AG10803 (cell line): ENCODE data around the gene SRGAP1.

ENCODE experiments used
- DNase-seq: peaks from one replicate; pipeline ENCODE4 v3.0.0; 2010; ENCODE audit warnings: low read depth
- H3K4me3 ChIP-seq: 2 replicates; pipeline ENCODE4 v1.5.1; 2011; ENCODE audit warnings: mild to moderate bottlenecking, low read length, control low read depth
- CTCF ChIP-seq: conservative IDR thresholded peaks from 2 replicates; pipeline ENCODE4 v1.5.1; 2011; ENCODE audit warnings: mild to moderate bottlenecking, low read length, control low read depth, inconsistent platforms

Gene SRGAP1

GRCh38 chr12:64181430-64182291, 337.2 kb downstream of the SRGAP1 start:
- DNase-seq: peak; percentile 96
- TF ChIP-seq CTCF: peak; percentile 67
- peak overlapping the region; percentile 28 for H3K4me3 ChIP-seq

- DNase-seq: no peak
- no peak for TF ChIP-seq CTCF
- H3K4me3 ChIP-seq: no peak overlapping the region
Measured at GRCh38 chr12:64184216-64184615, 339.7 kb downstream of the SRGAP1 start.

GRCh38 chr12:64186789-64187188, 342.3 kb downstream of the SRGAP1 start:
- H3K4me3 ChIP-seq: no peak overlapping the region
- TF ChIP-seq CTCF: no peak
- DNase-seq: no peak

- DNase-seq: peak; percentile 71
- no peak for TF ChIP-seq CTCF
- no peak overlapping the region for H3K4me3 ChIP-seq
Measured at GRCh38 chr12:64187370-64187769, 342.9 kb downstream of the SRGAP1 start.

GRCh38 chr12:64187794-64188193, 343.3 kb downstream of the SRGAP1 start:
- no peak for TF ChIP-seq CTCF
- no peak overlapping the region for H3K4me3 ChIP-seq
- no peak for DNase-seq

- TF ChIP-seq CTCF: no peak
- DNase-seq: no peak
- no peak overlapping the region for H3K4me3 ChIP-seq
Measured at GRCh38 chr12:64189530-64189929, 345.0 kb downstream of the SRGAP1 start.

GRCh38 chr12:64190140-64190539, 345.6 kb downstream of the SRGAP1 start:
- H3K4me3 ChIP-seq: no peak overlapping the region

More at GRCh38 chr12:64190140-64190539, 345.6 kb downstream of the SRGAP1 start:
- no peak for TF ChIP-seq CTCF
- DNase-seq: no peak
